SK-N-SH (cell line): ENCODE data around the gene GDPD5.

Source experiments
- CTCF ChIP-seq: fragments of 200-600 bp; sonication (generic); IDR thresholded peaks from 2 replicates; pipeline ENCODE4 v1.6.1; 2017; ENCODE audit warnings: antibody characterized with exemption, mild to moderate bottlenecking, moderate library complexity
- RXRA ChIP-seq: IDR thresholded peaks from 2 replicates; pipeline ENCODE4 v1.4.0; 2012; ENCODE audit warnings: low read depth, mild to moderate bottlenecking, borderline replicate concordance
- YY1 ChIP-seq: IDR thresholded peaks from 2 replicates; pipeline ENCODE4 v1.4.0; 2012; ENCODE audit warnings: low read depth, mild to moderate bottlenecking
- TF ChIP-seq, protein P1 (sequence below): IDR thresholded peaks from 2 replicates; pipeline ENCODE4 v1.4.0; 2012; ENCODE audit warnings: low read depth

DNA sequence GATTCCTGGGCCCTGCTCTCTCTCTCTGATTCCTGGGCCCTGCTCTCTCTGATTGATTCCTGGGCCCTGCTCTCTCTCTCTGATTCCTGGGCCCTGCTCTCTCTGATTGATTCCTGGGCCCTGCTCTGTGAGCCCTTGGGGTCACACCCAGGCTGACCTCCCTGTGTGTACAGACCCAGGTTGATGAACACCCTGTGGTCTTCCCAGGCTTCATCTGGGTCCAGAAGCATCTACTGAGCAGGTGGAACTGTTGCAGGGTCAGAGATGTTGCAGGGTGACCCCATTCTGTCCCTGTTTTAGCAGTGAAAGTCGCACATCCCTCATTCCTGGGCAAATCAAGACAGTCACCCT, 16.3 kb upstream of the GDPD5 start:
- TF ChIP-seq, protein P1, sequence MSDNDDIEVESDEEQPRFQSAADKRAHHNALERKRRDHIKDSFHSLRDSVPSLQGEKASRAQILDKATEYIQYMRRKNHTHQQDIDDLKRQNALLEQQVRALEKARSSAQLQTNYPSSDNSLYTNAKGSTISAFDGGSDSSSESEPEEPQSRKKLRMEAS, result no peak
- TF ChIP-seq YY1 (no peak), CTCF (no peak), RXRA (no peak)
